MM.1S (cell line): ENCODE results near the gene RPL18A.

Experiments used
- EZH2phosphoT487 ChIP-seq: fragments of 300-600 bp; sonication (generic); IDR thresholded peaks from 2 replicates; pipeline ENCODE4 v1.6.1; 2018; ENCODE audit warnings: antibody characterized with exemption, low read length
- TF ChIP-seq, protein P1 (sequence below): fragments of 300-600 bp; sonication (generic); IDR thresholded peaks from 2 replicates; pipeline ENCODE4 v1.5.1; 2016; ENCODE audit warnings: antibody characterized with exemption, low read length, mixed read lengths

DNA sequence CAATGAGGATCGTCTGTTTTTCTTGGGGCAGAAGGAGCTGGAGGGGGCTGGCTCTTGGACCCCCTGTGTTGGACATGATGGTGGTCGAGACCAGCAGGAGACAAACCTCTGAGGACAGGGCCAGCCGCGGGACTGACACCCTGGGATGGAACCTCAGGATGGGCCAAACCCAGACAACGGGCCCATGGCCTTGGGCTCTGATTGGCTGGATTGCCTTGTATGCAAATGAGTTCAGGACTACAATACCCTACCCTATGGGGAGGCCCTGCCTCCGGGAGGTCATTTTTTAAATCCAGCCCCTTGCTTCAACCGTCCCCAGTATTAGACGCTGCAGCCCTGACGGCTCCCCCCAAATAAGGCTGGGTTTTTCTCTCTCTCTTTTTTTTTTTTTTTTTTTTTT, 34.1 kb downstream of the RPL18A start:
- TF ChIP-seq, protein P1, sequence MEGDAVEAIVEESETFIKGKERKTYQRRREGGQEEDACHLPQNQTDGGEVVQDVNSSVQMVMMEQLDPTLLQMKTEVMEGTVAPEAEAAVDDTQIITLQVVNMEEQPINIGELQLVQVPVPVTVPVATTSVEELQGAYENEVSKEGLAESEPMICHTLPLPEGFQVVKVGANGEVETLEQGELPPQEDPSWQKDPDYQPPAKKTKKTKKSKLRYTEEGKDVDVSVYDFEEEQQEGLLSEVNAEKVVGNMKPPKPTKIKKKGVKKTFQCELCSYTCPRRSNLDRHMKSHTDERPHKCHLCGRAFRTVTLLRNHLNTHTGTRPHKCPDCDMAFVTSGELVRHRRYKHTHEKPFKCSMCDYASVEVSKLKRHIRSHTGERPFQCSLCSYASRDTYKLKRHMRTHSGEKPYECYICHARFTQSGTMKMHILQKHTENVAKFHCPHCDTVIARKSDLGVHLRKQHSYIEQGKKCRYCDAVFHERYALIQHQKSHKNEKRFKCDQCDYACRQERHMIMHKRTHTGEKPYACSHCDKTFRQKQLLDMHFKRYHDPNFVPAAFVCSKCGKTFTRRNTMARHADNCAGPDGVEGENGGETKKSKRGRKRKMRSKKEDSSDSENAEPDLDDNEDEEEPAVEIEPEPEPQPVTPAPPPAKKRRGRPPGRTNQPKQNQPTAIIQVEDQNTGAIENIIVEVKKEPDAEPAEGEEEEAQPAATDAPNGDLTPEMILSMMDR, result no peak
- no peak for TF ChIP-seq EZH2phosphoT487
